ENCODE measurements around the gene RFESD. TPM values are rescaled to one million over a fixed set of nuclear protein-coding genes. Genes with fewer than 3 reads are reported as not detected.

RFESD gene
- total and polyA plus RNA-seq, 2 of the 8 experiments (the other 6 are each of a cell fraction or from before 2014, with no cell fraction given): 1.7 to 2.0 TPM

GRCh38 chr5:95682891-95683290, 36.3 kb downstream of the RFESD start, which contains the start of gene SPATA9 (continued):
- TF ChIP-seq CHD7 (IDR thresholded peaks at IDR 0.05; ENCODE audit: insufficient replicate concordance, low read length) (no peak), TAF7 (optimal IDR thresholded peaks at IDR 0.05; ENCODE audit: borderline replicate concordance, low read depth, low read length) (no peak), CTBP2 (IDR thresholded peaks at IDR 0.05; ENCODE audit: borderline replicate concordance, insufficient read depth, insufficient read length, low read length) (no peak), EZH2 (IDR thresholded peaks at IDR 0.05; ENCODE audit: low read depth, low read length, severe bottlenecking) (no peak), EGR1 (IDR thresholded peaks at IDR 0.05; ENCODE audit: borderline replicate concordance, low read depth, low read length) (no peak)

All from H1 (cell line).